HepG2 (cell line): ENCODE data around the gene PDLIM5. TPM values are rescaled to one million over a fixed set of nuclear protein-coding genes. Genes with fewer than 3 reads are reported as not detected.

Experiments used
- BCL6 ChIP-seq: IDR thresholded peaks from 2 replicates; pipeline ENCODE4 v1.6.1; 2016; ENCODE audit warnings: missing genetic modification reagents, missing compliant biosample characterization
- CREM ChIP-seq, 2 experiments: sonication (generic) in 1 of 2; formaldehyde crosslinking in 1 of 2; IDR thresholded peaks; 2 replicates each; pipeline versions ENCODE4 v1.4.0 to v1.6.1; 2016 to 2020; ENCODE audit warnings: antibody characterized with exemption in 1 of 2, mild to moderate bottlenecking in 1 of 2, missing genetic modification reagents in 1 of 2
- GFI1 ChIP-seq: sonication (generic); formaldehyde crosslinking; IDR thresholded peaks from 2 replicates; pipeline ENCODE4 v1.5.0; 2020; ENCODE audit warnings: missing genetic modification reagents, mild to moderate bottlenecking, borderline replicate concordance
- ISL2 ChIP-seq: sonication (generic); formaldehyde crosslinking; IDR thresholded peaks from 2 replicates; pipeline ENCODE4 v1.5.0; 2020; ENCODE audit warnings: missing genetic modification reagents
- MIER2 ChIP-seq: IDR thresholded peaks from 2 replicates; pipeline ENCODE4 v1.6.1; 2016; ENCODE audit warnings: missing biosample characterization, missing genetic modification reagents
- MTA1 ChIP-seq: sonication (generic); formaldehyde crosslinking; IDR thresholded peaks from 2 replicates; pipeline ENCODE4 v1.4.0; 2020; ENCODE audit warnings: missing genetic modification reagents, mild to moderate bottlenecking, borderline replicate concordance
- NCOR1 ChIP-seq: fragments of 200-600 bp; sonication (generic); IDR thresholded peaks from 2 replicates; pipeline ENCODE4 v1.7.0; 2017; ENCODE audit warnings: antibody characterized with exemption, low read length, borderline replicate concordance
- PITX1 ChIP-seq: sonication (generic); formaldehyde crosslinking; IDR thresholded peaks from 2 replicates; pipeline ENCODE4 v1.5.1; 2020; ENCODE audit warnings: mild to moderate bottlenecking, missing genetic modification reagents
- REXO4 ChIP-seq: sonication (generic); formaldehyde crosslinking; IDR thresholded peaks from 2 replicates; pipeline ENCODE4 v1.8.0; 2022; ENCODE audit warnings: missing genetic modification reagents, mild to moderate bottlenecking, borderline replicate concordance
- ZIK1 ChIP-seq: sonication (generic); formaldehyde crosslinking; IDR thresholded peaks from 2 replicates; pipeline ENCODE4 v1.5.0; 2020; ENCODE audit warnings: mild to moderate bottlenecking, low read depth, missing genetic modification reagents, borderline replicate concordance
- ZNF83 ChIP-seq: sonication (generic); formaldehyde crosslinking; IDR thresholded peaks from 2 replicates; pipeline ENCODE4 v1.4.0; 2020; ENCODE audit warnings: missing genetic modification reagents, mild to moderate bottlenecking, borderline replicate concordance
- polyA plus RNA-seq, 8 experiments: library from polyadenylated mRNA; depleted of rRNA in 3 of 8; stranded (reverse) in 7 of 8; unstranded in 1 of 8; fragments of >200 nt; fragmentation: Illumina TruSeq in 4 of 8; extraction: Trizol in 4 of 8; gene quantifications; 2 replicates each; pipeline versions ENCODE4 v1.2.1 to v1.2.3, GENCODE V29; 2011 to 2016; ENCODE audit warnings: low read depth in 4 of 8, missing spikeins in 1 of 8, mixed read lengths in 1 of 8; ENCODE audit not compliant: insufficient read depth in 1 of 8
- total RNA-seq, 5 experiments: library from RNA; depleted of rRNA; stranded (reverse); fragments of >200 nt; fragmentation: Illumina TruSeq; extraction: Trizol; gene quantifications; 2 replicates each; pipeline ENCODE4 v1.2.3, GENCODE V29; 2016; ENCODE audit warnings: low read depth in 1 of 5
- TF ChIP-seq, protein P1 (sequence below): sonication (generic); formaldehyde crosslinking; IDR thresholded peaks from 2 replicates; pipeline ENCODE4 v1.5.1; 2020; ENCODE audit warnings: mild to moderate bottlenecking, moderate library complexity, missing genetic modification reagents
- TF ChIP-seq, protein P2 (sequence below): sonication (generic); formaldehyde crosslinking; IDR thresholded peaks from 2 replicates; pipeline ENCODE4 v1.8.1; 2023; ENCODE audit warnings: missing genetic modification reagents, inconsistent platforms, borderline replicate concordance
- TF ChIP-seq, protein P3 (sequence below): sonication (generic); formaldehyde crosslinking; IDR thresholded peaks from 2 replicates; pipeline ENCODE4 v1.4.0; 2020; ENCODE audit warnings: missing genetic modification reagents; ENCODE audit errors: not compliant biosample characterization
- TF ChIP-seq, protein P4 (sequence below): sonication (generic); formaldehyde crosslinking; IDR thresholded peaks from 2 replicates; pipeline ENCODE4 v1.4.0; 2020; ENCODE audit warnings: missing genetic modification reagents
- TF ChIP-seq, protein P5 (sequence below): sonication (generic); formaldehyde crosslinking; conservative IDR thresholded peaks from 2 replicates; pipeline ENCODE4 v1.4.0; 2020; ENCODE audit warnings: missing genetic modification reagents
- TF ChIP-seq, protein P6 (sequence below): IDR thresholded peaks from 2 replicates; pipeline ENCODE4 v1.6.1; 2016; ENCODE audit warnings: low read depth, control low read depth
- TF ChIP-seq, protein P7 (sequence below): IDR thresholded peaks from 2 replicates; pipeline ENCODE4 v1.6.1; 2016; ENCODE audit warnings: missing genetic modification reagents, missing compliant biosample characterization

The PDLIM5 gene
- total and polyA plus RNA-seq, 2 of the 13 experiments (the other 11 are each of a cell fraction or from before 2014, with no cell fraction given), result 52.8 to 119 TPM

DNA sequence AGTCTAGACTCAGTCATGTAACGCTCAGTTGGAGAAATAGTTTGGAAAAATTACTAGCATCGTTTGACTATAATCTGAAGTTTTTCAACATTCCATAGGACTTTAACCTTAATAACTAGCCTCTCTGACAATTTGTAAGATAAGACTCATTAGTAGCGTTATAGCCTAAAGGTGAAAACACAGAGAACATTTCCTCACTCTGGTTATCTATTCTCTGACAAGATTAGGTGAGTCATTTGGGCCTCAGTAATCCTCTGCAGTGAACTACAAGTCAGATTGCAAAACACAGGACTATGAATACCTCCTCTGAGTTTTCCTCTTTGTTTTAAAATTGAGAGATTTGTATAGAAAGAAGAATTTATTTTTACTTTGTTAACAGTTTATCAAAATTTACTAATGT is 31.8 kb upstream of the PDLIM5 start (continued):
- TF ChIP-seq NCOR1 (peak; percentile 43; the same call in 1 of the 2 replicates), PITX1 (CRISPR knock-in tag) (peak; percentile 88), GFI1 (CRISPR knock-in tag) (no peak), ZIK1 (CRISPR knock-in tag) (no peak), BCL6 (CRISPR knock-in tag) (no peak; the same call in 1 of the 2 replicates), REXO4 (no peak), ZNF83 (CRISPR knock-in tag) (no peak), ISL2 (peak; percentile 60; the same call in 1 of the 2 replicates), MTA1 (CRISPR knock-in tag) (no peak), MIER2 (CRISPR knock-in tag) (no peak), CREM (IDR thresholded peaks at IDR 0.05) (peak; percentile 55), CREM (CRISPR knock-in tag; IDR thresholded peaks at IDR 0.05) (no peak)
- TF ChIP-seq, protein P1, sequence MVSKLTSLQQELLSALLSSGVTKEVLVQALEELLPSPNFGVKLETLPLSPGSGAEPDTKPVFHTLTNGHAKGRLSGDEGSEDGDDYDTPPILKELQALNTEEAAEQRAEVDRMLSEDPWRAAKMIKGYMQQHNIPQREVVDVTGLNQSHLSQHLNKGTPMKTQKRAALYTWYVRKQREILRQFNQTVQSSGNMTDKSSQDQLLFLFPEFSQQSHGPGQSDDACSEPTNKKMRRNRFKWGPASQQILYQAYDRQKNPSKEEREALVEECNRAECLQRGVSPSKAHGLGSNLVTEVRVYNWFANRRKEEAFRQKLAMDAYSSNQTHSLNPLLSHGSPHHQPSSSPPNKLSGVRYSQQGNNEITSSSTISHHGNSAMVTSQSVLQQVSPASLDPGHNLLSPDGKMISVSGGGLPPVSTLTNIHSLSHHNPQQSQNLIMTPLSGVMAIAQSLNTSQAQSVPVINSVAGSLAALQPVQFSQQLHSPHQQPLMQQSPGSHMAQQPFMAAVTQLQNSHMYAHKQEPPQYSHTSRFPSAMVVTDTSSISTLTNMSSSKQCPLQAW (CRISPR knock-in tag), result no peak
- TF ChIP-seq, protein P2, sequence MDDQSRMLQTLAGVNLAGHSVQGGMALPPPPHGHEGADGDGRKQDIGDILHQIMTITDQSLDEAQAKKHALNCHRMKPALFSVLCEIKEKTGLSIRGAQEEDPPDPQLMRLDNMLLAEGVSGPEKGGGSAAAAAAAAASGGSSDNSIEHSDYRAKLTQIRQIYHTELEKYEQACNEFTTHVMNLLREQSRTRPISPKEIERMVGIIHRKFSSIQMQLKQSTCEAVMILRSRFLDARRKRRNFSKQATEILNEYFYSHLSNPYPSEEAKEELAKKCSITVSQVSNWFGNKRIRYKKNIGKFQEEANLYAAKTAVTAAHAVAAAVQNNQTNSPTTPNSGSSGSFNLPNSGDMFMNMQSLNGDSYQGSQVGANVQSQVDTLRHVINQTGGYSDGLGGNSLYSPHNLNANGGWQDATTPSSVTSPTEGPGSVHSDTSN (CRISPR knock-in tag), result no peak
- TF ChIP-seq, protein P3, sequence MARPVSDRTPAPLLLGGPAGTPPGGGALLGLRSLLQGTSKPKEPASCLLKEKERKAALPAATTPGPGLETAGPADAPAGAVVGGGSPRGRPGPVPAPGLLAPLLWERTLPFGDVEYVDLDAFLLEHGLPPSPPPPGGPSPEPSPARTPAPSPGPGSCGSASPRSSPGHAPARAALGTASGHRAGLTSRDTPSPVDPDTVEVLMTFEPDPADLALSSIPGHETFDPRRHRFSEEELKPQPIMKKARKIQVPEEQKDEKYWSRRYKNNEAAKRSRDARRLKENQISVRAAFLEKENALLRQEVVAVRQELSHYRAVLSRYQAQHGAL (CRISPR knock-in tag), result no peak
- TF ChIP-seq, protein P4, sequence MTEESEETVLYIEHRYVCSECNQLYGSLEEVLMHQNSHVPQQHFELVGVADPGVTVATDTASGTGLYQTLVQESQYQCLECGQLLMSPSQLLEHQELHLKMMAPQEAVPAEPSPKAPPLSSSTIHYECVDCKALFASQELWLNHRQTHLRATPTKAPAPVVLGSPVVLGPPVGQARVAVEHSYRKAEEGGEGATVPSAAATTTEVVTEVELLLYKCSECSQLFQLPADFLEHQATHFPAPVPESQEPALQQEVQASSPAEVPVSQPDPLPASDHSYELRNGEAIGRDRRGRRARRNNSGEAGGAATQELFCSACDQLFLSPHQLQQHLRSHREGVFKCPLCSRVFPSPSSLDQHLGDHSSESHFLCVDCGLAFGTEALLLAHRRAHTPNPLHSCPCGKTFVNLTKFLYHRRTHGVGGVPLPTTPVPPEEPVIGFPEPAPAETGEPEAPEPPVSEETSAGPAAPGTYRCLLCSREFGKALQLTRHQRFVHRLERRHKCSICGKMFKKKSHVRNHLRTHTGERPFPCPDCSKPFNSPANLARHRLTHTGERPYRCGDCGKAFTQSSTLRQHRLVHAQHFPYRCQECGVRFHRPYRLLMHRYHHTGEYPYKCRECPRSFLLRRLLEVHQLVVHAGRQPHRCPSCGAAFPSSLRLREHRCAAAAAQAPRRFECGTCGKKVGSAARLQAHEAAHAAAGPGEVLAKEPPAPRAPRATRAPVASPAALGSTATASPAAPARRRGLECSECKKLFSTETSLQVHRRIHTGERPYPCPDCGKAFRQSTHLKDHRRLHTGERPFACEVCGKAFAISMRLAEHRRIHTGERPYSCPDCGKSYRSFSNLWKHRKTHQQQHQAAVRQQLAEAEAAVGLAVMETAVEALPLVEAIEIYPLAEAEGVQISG (CRISPR knock-in tag), result no peak
- TF ChIP-seq, protein P5, sequence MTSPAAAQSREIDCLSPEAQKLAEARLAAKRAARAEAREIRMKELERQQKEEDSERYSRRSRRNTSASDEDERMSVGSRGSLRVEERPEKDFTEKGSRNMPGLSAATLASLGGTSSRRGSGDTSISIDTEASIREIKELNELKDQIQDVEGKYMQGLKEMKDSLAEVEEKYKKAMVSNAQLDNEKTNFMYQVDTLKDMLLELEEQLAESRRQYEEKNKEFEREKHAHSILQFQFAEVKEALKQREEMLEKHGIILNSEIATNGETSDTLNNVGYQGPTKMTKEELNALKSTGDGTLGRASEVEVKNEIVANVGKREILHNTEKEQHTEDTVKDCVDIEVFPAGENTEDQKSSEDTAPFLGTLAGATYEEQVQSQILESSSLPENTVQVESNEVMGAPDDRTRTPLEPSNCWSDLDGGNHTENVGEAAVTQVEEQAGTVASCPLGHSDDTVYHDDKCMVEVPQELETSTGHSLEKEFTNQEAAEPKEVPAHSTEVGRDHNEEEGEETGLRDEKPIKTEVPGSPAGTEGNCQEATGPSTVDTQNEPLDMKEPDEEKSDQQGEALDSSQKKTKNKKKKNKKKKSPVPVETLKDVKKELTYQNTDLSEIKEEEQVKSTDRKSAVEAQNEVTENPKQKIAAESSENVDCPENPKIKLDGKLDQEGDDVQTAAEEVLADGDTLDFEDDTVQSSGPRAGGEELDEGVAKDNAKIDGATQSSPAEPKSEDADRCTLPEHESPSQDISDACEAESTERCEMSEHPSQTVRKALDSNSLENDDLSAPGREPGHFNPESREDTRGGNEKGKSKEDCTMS (CRISPR knock-in tag), result no peak
- TF ChIP-seq, protein P6, sequence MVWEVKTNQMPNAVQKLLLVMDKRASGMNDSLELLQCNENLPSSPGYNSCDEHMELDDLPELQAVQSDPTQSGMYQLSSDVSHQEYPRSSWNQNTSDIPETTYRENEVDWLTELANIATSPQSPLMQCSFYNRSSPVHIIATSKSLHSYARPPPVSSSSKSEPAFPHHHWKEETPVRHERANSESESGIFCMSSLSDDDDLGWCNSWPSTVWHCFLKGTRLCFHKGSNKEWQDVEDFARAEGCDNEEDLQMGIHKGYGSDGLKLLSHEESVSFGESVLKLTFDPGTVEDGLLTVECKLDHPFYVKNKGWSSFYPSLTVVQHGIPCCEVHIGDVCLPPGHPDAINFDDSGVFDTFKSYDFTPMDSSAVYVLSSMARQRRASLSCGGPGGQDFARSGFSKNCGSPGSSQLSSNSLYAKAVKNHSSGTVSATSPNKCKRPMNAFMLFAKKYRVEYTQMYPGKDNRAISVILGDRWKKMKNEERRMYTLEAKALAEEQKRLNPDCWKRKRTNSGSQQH (CRISPR knock-in tag), result no peak
- TF ChIP-seq, protein P7, sequence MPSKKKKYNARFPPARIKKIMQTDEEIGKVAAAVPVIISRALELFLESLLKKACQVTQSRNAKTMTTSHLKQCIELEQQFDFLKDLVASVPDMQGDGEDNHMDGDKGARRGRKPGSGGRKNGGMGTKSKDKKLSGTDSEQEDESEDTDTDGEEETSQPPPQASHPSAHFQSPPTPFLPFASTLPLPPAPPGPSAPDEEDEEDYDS (CRISPR knock-in tag), result no peak
